ENCODE results near the gene LRMDA. TPM values are rescaled to one million over a fixed set of nuclear protein-coding genes. Genes with fewer than 3 reads are reported as not detected.

Gene LRMDA
- total RNA-seq, 1 experiment from 2014 or later, result not detected

- DNase-seq (ENCODE audit: low spot score), result no peak
Observed at GRCh38 chr10:76375761-76376160, 944.3 kb downstream of the LRMDA start.

GRCh38 chr10:76382381-76382851, 951.0 kb downstream of the LRMDA start:
- DNase-seq (ENCODE audit: low spot score), result no peak

- no peak for DNase-seq (ENCODE audit: low spot score)
Observed at GRCh38 chr10:76388321-76389023, 957.0 kb downstream of the LRMDA start.

- no peak for DNase-seq (ENCODE audit: low spot score)
Observed at GRCh38 chr10:76393875-76394706, 962.7 kb downstream of the LRMDA start.

GRCh38 chr10:76394707-76395042, 963.3 kb downstream of the LRMDA start:
- DNase-seq (ENCODE audit: low spot score), result no peak

- no peak for DNase-seq (ENCODE audit: low spot score)
Observed at GRCh38 chr10:76395251-76395650, 963.8 kb downstream of the LRMDA start.

DNA sequence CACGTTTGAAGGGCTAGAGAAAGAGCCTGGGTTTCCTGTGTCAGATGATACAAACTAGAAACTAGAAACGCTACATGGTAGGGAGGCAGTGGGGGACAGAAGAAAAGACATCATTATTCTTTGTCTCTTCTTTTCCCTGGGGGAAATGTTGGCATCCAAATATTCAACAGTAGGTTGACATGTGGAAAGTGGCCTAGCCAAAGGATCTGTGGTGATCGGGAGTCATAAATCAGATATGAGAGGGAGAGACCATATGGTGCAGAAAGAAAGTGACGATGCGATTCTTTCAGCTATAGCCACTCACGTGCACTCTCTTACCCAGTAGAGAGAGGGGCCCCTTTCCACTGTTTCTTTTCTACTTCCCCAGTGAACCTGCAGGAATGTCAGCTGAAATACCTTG, 964.7 kb downstream of the LRMDA start:
- no peak for DNase-seq (ENCODE audit: low spot score)

DNA sequence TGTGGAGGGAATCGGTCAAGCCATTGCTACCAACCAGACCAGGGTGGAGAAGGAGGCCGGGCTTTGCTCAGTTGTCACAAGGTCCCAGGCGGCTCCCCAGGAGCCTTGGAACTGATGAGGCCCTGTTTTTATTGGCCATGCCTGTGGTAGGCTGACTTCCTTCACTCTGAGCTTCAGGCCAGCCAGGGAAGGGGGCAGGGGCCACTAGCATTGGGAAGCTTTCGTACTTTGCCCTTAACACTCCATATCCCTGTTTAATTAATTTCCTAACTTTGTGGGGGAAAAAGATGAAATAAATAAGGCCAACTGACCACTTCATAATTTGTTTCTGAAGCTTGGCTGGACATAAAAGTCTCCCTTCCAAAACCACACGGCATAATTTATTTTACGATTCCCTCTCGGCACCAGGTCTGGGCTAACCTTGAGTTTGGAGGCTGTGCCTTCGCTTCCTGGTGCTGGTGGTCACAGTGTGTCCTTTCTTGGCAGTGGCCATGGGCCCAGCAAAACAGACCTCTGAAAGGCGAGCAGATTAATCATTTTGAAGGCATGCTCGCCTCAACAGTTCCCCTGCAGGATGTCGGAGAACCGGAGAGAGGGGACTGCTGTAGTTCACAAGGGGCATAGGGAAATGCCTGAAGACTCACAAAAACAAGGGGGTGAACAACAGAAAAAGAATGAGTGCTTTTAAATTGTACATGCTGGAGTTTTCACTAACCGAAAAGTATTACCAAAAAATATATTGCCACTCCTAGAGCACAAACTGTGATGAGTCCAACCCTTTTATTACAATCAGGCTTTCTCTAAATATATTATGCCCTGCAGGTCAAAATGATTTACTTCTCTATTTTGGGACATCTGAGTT, 966.0 kb downstream of the LRMDA start:
- DNase-seq (ENCODE audit: low spot score), result no peak

GRCh38 chr10:76398043-76398710, 966.8 kb downstream of the LRMDA start:
- no peak for DNase-seq (ENCODE audit: low spot score)

- no peak for DNase-seq (ENCODE audit: low spot score)
Observed at GRCh38 chr10:76399226-76399625, 967.8 kb downstream of the LRMDA start.

GRCh38 chr10:76401006-76401405, 969.6 kb downstream of the LRMDA start:
- DNase-seq (ENCODE audit: low spot score), result no peak

DNA sequence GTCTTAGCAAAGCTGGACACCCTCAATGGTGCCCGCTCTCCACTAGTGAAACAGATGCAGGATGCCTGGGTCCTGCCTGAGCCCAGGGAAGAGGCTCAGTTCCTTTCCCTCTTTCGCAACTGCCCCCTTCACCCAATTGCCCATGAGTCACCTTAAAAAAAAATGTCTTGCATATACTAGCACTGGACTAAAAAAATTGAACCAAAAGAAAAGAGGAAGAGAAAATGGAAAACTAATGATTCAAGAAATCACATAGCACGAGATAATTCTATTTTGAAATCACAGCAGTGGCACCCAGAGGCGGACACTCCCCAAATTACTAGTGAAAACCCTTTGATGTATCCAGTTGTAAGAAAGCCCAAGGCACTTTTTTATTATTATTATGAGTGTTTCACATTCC, 972.5 kb downstream of the LRMDA start:
- no peak for DNase-seq (ENCODE audit: low spot score)

- DNase-seq (ENCODE audit: low spot score), result no peak
Observed at GRCh38 chr10:76404531-76404930, 973.1 kb downstream of the LRMDA start.

- no peak for DNase-seq (ENCODE audit: low spot score)
Observed at GRCh38 chr10:76405922-76406321, 974.5 kb downstream of the LRMDA start.

DNA sequence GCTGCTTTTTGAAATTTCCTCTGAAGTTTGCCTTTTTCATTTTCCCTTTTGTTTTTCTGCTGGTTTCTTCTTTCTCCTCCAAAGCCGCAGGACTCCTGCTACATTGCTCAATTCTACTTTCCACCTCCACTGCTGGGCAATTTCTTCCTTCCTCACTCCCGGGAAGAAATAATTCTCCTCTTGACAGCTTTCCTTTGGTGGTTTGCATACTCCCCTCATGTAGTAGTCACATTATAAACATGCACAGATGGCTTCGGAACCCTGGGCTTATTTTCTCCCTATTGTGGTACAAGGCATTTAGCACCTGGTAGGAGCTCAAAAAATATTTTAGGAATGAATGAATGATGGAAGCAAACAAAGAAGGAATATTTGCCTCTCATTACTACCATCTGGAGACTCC, 977.2 kb downstream of the LRMDA start:
- no peak for DNase-seq (ENCODE audit: low spot score)

GRCh38 chr10:76411729-76412435, 980.5 kb downstream of the LRMDA start:
- no peak for DNase-seq (ENCODE audit: low spot score)

DNA sequence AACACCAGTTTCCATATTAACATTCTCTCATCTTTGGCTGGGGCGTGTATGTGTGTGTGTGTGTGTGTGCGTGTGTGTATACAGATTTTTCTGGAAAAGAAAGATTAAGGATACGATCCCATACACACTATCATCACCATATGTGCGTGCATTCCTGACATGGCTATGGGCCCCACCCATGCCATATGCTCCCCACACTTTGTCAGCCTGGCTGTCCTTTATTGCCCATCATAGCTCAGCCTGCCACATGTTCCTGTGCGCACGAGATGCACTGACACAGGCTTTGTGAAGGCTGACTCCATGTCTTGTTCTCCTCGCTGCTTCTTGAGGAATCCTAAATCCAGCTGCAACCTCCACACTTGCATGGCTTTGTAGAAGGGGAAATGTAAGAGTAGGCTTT, 984.1 kb downstream of the LRMDA start:
- no peak for DNase-seq (ENCODE audit: low spot score)

DNA sequence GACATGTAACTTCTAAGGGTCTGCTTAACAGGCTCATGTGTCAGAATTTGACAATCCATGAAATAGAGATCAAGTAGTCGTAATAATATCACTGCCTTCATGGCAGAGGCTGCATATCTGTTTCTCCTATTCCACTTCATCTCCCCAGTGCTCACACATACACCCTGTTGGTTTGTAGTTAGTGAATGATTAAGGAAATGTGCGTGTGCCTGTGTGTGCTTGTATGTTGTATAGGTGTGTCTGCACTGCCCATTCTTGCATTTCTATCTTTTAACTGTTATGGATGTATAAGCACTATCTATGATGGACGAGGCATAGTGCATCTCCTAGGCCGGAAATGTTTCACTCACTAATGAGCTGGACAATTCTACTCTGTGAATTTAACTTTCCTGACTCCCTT, 985.2 kb downstream of the LRMDA start:
- no peak for DNase-seq (ENCODE audit: low spot score)

DNA sequence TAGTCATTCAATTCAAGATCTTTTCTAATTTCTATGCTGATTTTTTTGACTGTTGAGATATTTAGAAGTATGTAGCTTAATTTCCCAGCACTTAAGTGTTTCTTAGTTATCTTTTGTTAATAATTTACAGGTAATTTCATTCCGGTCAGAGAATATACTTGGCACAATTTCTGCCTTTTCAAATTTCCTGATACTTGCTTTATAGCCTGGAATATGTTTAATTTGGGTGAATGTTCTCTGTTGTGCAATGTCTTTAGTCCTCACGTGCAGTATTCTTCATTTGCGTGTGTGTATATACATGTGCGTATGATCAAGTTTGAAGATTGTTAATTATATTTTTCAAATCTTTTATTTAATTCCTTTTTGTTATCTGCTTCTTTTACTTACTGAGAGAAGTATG, 989.3 kb downstream of the LRMDA start:
- DNase-seq (ENCODE audit: low spot score), result no peak

- DNase-seq (ENCODE audit: low spot score), result no peak
Observed at GRCh38 chr10:76422769-76423168, 991.3 kb downstream of the LRMDA start.

Data from HT-29 (cell line).